ENCODE measurements around the gene FKBP5.

FKBP5 gene

GRCh38 chr6:35534407-35535170 is 154.1 kb downstream of the FKBP5 start:
- DNase-seq: no peak

GRCh38 chr6:35533981-35534380 is 154.7 kb downstream of the FKBP5 start:
- no peak for DNase-seq

- no peak for DNase-seq
These were observed 156.6 kb downstream of the FKBP5 start for GRCh38 chr6:35532126-35532525.

DNA sequence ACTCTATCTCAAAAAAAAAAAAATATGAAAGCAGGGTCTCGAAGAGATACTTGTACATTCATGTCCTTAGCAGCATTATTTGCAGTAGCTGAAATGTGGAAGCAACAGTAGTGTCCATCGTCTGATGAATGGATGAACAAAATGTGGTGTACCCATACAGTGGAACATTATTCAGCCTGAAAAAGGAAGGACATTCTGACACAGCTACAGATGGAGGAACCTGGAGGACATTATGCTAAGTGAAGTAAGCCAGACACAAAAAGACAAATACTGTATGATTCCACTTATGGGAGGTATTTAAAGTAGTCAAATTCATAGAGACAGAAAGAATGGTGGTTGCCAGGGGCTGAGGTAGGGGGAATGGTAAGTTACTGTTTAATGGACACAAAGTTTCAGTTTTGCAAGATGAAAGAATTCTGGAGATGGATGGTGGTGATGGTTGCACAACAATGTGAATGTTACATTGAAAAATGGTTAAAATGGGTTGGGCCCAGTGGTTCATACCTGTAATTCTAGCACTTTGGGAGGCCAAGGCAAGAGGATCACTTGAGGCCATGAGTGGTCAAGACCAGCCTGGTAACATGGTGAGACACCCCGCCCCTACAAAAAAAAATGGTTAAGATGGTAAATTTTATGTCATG is 164.2 kb downstream of the FKBP5 start:
- no peak for DNase-seq
